Stimulated activated CD8-positive, alpha-beta memory T cell treated with anti-CD3 and anti-CD28 coated beads, Interleukin-12 subunit alpha, Interleukin-12 subunit beta, amount 100 ng/mL, for 1 hour (primary cell): ENCODE measurements around the gene CBX8.

Source experiments
- DNase-seq: peaks from one replicate; pipeline ENCODE4 v3.0.0-alpha.2; 2020; ENCODE audit warnings: low read depth

Gene CBX8

GRCh38 chr17:79796763-79797491 lies at the start of gene CBX8:
Gene CBX8 (minus strand): TSS chr17:79797077. CDS start chr17:79796998, 79 bp downstream.
- DNase-seq: peak; percentile 99

- no peak for DNase-seq
Observed at GRCh38 chr17:79845601-79845949, 48.7 kb upstream of the CBX8 start.

- DNase-seq: no peak
Observed at GRCh38 chr17:79844869-79845600, 48.2 kb upstream of the CBX8 start.

GRCh38 chr17:79843816-79844800 lies 47.2 kb upstream of the CBX8 start:
- DNase-seq: no peak

DNA sequence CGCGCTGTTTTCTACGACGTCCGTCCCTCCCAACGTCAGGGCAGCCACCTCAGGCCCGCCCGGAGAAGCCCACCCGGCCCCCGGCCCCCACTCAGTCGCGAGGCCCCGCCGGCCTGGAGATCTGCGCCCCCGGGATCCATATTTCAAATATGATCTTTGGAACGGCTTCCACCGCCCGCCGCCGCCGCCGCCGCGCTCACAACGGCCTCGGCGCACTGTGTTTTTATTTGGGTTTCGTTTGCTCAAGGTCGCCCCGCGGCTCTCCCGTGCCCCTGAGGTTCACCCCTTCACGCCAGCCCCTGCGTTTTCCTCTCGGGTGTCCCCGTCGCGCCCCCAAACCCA lies 46.6 kb upstream of the CBX8 start:
- no peak for DNase-seq

DNA sequence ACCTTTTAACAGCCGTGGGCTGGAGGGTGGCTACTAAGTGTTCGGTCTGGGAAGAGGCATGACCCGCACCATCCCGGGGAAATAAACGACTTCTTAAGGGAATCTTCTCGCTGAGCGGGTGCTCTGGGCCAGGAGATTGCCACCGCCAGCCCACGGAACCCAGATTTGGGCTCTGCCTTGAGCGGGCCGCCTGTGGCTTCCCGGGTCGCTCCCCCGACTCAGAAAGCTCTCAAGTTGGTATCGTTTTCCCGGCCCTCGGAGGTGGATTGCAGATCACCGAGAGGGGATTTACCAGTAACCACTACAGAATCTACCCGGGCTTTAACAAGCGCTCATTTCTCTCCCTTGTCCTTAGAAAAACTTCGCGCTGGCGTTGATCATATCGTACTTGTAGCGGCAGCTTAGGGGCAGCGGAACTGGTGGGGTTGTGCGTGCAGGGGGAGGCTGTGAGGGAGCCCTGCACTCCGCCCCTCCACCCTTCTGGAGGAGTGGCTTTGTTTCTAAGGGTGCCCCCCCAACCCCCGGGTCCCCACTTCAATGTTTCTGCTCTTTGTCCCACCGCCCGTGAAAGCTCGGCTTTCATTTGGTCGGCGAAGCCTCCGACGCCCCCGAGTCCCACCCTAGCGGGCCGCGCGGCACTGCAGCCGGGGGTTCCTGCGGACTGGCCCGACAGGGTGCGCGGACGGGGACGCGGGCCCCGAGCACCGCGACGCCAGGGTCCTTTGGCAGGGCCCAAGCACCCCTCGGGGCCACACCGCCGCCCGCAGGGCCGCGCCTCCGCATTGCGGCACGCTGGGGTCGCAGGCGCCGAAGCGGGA lies 46.0 kb upstream of the CBX8 start:
- DNase-seq: no peak

DNA sequence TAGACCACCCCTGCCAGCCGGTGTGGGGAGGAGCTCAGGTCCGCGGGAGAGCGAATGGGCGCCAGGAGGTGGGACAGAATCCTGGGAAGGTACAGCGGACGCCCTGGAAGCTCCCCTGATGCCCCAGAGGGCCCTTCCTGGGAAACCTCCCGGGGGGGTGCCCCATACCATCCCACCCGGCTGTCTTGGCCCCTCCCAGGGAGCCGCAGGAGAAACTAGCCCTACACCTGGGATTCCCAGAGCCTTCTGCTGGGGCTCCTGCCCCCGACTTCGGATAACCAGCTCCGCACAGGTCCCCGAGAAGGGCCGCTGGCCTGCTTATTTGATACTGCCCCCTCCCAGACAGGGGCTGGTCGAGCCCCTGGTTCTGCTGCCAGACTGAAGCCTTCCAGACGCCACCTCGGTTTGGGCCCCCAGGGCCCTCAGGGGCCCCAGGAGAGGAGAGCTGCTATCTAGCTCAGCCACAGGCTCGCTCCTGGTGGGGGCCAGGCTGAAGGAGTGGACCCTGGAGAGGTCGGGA lies 45.3 kb upstream of the CBX8 start:
- no peak for DNase-seq

GRCh38 chr17:79841369-79842135 lies 44.7 kb upstream of the CBX8 start:
- DNase-seq: no peak

GRCh38 chr17:79840989-79841286 lies 44.1 kb upstream of the CBX8 start:
- DNase-seq: no peak

- no peak for DNase-seq
Observed at GRCh38 chr17:79840269-79840988, 43.6 kb upstream of the CBX8 start.

DNA sequence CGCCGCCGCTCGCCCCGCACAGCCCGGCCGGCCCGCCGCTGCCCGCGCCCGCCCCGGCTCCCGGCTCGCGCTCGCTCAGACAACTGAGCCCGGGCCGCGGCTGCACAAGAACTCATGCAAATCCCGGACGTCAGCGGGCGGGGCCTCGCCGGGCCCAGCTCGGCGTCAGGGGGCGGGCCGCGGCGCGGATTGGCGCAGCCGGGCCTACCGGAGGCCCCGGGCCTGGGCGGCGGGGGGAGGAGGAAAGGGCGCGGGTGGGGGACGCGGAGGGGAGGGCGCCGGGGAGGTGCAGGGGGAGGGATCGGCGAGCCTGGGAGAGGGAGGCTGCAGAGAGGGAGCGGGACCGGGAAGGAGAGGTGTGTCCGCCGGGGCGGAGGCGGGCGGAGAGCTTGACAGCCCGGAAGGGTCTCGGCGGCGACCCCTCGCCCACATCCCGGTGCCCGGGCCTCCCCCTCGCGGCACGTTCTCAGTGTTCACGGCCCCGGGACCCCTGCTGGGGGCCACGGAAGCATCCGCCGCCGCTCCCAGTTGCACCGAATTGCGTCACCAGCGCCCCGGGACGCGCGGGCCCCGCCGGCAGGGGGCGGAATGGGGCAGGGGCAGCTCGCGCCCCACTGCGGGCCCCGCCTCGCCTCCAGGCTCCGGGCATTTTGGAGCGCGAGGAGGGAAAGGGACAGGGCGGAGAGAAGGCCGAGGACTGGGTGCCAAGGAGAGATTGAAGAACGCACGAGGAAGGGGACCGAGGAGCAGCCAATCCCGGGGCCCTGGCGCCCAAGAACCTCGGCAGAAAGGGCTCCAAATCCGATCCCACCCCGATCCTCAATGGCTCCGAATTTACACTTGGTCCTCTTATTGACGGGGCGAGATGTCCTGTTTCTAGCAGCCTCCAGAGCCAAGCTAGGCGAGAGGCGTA lies 42.7 kb upstream of the CBX8 start, which contains the start of gene CBX4:
Gene CBX4, minus strand, starts transcription at position 85 of the 913 bp plus-strand sequence. CDS start 189 bp downstream, outside the sequence.
- DNase-seq: peak; percentile 83

- no peak for DNase-seq
Observed at GRCh38 chr17:79838522-79839274, 41.8 kb upstream of the CBX8 start.

- DNase-seq: no peak
Observed at GRCh38 chr17:79837888-79838521, 41.1 kb upstream of the CBX8 start.

- DNase-seq: no peak
Observed at GRCh38 chr17:79836972-79837887, 40.4 kb upstream of the CBX8 start.

GRCh38 chr17:79836510-79836971 lies 39.7 kb upstream of the CBX8 start:
- DNase-seq: no peak

DNA sequence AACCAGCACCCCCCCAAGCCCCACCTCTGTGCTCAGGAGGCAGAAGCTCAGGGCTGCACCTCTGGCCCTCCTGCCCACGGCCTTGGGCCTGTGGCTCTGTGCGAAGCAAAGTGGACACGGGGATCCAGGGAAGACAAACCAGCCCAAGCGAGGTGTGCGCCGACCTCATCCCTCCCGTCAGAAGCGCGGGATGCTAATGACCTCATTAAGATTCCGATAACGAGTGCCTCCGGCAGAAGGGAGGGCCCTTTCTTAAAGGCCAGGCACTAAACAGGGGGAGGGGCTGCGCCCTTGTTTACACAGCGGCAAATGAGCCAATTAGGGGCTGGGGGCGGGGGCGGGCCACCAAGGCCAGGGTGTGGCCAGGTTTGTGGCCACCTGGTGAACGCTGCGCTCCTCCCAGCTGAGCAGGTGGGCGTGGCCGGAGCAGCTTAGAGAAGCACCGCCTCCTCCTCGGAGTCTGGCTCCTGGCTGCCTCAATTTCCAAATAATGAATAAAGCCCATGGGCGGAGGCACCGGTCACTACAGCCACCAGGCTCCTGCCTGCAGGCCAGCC lies 39.2 kb upstream of the CBX8 start:
- no peak for DNase-seq
